SK-N-SH treated with all-trans-retinoic acid at 6 μM for 48 hours (cell line): Measurements from ENCODE around the gene GALE.
A peak's percentile ranks its signal among the peaks of the same experiment; 100 is the strongest.

ENCODE experiments used
- OSR1 ChIP-seq: fragments of 250-450 bp; sonication (Bioruptor Pico); IDR thresholded peaks from 2 replicates; pipeline ENCODE4 v1.8.0; 2022; ENCODE audit warnings: moderate library complexity, mild to moderate bottlenecking, inconsistent platforms
- PATZ1 ChIP-seq: fragments of 250-450 bp; sonication (Bioruptor Pico); IDR thresholded peaks from 2 replicates; pipeline ENCODE4 v1.8.0; 2020; ENCODE audit warnings: mild to moderate bottlenecking, moderate library complexity, borderline replicate concordance
- ZNF565 ChIP-seq: fragments of 450-650 bp; formaldehyde crosslinking; conservative IDR thresholded peaks from 2 replicates; pipeline ENCODE4 v1.5.0; 2020; ENCODE audit warnings: low read depth, mild to moderate bottlenecking, moderate library complexity

DNA sequence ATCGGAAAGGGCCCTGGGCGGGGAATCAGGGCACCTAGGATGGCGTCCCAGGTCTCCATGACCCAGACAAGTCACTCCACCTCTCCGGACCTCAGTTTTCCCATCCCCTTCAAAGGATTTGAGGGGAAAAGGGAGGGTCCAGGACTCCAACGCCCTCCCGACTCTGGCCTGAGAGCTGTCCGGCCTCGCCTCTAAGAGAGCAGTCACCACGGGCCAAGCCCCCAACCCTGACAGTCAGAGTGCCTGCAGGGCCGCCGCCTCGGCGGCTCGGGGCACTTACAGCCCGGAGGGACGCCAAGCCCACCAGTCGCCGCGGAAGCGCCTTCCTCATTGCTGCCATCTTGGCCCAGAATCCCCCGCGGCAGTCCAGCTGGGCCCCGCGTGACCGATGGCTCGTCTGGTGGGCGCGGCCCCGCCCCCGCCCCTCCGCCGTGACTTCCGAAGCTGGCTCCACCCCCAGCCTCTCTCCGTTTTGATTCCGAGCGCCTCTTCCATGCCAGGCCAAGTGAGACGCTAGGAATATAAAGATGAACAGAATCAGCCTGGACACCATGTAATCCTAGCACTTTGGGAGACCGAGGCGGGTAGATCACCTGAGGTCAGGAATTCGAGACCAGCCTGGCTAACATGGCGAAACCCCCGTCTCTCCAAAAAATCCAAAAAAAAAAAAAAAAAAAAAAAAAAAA lies 24.7 kb upstream of the GALE start, which contains the start of gene HMGCL:
- TF ChIP-seq ZNF565 (CRISPR knock-in tag) (peak; percentile 78; the same call in 1 of the 2 replicates), OSR1 (no peak), PATZ1 (CRISPR knock-in tag) (no peak)
